Hematopoietic multipotent progenitor cell treated with erythropoietin and hydrocortisone succinate and interleukin-3 and kit ligand, for 15 days (in vitro differentiated cells): ENCODE data around the gene ACTN4.

Experiments
- DNase-seq: peaks from one replicate; pipeline ENCODE4 v3.0.0-alpha.2; 2015; ENCODE audit warnings: low spot score

The ACTN4 gene

GRCh38 chr19:38678217-38678890, 30.9 kb downstream of the ACTN4 start:
- no peak for DNase-seq

GRCh38 chr19:38678891-38679494, 31.5 kb downstream of the ACTN4 start:
- no peak for DNase-seq

DNA sequence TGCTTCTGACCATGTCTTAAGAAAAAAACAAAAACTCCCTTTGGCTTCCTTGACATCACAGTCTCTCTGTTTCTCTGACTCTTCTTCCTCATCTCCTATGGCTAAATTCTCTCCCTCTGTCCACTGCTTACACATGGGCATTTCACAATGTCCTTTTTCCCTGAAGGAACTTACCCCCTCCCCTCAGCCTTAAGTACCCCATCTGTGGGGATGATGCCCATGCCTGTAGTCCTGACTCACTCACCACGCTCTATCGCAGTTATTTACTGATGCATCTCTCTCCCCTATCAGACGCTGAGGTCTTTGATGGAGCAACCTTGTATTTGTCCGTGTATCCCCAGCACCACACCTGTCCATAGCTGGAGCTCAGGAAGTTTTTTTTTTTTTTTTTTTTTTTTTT, 32.4 kb downstream of the ACTN4 start:
- no peak for DNase-seq

DNA sequence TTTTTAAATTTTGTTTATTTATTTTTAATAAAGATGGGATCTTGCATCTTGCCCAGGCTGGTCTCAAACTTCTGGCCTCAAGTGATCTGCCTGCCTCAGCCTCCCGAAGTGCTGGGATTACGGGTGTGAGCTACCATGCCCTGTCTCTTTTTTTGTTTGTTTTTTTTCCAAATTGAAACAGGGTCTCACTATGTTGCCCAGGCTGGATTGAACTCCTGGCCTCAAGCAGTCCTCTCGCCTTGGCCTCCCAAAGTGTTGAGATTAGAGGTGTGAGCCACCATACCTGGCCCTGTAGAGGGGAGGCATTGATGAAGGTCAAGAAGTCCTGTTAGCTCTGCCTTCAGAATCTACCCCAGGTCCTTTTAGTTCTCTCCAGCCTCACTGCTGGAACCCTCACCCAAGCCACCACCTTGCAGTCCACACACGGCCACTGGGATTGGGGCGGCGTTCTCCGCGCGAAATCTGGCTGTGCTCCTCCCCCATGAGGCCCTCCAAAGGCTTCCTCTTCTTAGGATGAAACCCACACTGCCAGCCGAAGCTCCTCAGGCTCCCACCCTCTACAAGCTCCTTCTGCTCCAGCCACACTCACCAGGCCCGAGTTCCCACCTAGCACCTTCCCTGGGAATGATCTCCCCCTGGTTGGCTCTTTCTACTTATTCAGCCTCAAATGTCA, 34.9 kb downstream of the ACTN4 start:
- no peak for DNase-seq

DNA sequence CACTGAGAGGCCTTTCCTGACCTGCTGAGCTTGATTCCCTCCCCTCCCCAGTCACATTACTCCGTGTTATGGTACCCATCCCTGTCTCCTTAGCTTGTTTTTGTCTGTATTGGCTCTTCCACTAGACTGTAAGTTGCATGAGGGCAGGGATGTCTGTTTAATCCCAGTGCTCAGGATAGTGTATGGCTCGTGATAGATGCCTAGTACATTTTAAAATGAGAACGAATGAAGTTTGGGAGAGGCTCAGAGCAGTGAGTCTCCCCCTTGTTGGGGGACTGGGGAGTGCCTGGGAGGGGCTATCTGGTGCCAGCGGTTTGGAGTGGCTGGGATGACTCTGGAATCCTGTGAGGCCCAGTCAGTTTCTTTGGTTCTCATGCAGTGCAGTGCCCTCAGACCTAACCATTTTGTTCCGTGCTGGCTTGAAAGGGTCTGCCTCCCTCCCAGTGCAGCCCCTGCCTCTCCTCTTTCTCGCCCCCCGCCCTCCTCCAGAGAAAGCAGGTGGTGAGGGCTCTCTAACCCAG, 35.5 kb downstream of the ACTN4 start:
- no peak for DNase-seq

DNA sequence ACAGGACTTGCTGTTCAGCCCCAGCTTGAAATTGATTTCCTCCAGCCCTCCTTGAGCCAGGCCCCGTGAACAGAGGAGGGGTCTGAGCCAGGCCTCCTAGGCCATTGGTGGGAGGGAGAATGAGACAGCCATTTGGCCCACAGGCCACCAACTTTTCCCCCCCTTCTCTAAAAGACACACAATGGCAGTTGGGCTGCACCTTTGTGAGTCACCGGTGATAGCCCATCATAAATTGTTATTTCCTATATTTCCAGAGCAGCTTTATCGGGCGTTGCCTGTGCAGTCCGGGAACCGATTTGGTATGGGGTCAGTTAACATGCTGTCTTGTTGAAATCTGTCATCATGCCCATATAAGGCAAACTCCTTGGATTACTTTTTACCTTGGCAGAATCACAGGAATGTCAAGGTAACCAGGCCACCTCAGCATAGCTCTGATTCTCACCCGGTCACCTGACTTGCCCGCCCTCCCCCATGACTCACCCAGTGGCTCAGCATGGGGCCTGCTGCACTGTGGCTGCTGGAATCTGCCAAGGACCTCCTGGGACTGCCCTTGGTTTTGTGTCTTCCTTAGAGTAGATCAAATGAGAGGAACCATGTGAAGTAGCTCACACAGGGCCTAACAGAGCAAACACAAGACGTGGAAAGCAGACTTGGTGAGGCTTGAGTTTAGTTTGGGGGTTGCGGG, 36.1 kb downstream of the ACTN4 start:
- DNase-seq = peak; percentile 73

GRCh38 chr19:38684078-38684861, 36.8 kb downstream of the ACTN4 start:
- peak; percentile 43 for DNase-seq

DNA sequence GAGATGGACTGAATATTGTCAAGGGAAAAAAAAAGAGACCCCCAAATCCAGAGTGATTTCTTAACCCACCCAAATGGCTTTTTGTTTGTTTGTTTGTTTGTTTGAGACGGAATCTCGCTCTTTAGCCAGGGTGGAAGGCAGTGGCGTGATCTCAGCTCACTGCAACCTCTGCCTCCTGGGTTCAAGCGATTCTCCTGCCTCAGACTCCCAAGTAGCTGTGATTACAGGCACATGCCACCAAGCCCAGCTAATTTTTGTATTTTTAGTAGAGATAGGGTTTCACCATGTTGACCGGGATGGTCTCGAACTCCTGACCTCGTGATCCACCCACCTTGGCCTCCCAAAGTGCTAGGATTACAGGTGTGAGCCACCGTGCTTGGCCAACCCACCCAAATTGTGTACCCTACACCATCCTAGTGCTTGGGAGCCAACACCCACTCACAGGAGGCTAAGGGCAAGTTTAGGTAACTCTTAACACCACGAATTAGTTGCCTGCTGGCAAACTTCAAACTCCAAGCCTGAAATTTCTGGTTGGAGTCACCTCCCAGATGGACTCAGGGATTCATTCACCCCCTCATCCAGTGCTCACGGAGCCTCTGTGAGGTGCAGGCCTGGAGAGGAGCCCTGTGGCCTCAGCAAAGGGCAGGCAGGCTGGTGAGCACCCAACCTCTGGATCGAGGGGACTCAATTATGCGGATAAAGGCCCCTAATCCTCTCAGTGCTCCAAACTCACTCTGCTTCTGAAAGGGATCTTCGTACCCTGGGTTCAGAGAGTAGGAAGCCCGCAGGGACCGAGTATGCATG, 37.6 kb downstream of the ACTN4 start:
- DNase-seq = no peak

- peak; percentile 34 for DNase-seq
Observed at GRCh38 chr19:38685666-38686529, 38.4 kb downstream of the ACTN4 start.

DNA sequence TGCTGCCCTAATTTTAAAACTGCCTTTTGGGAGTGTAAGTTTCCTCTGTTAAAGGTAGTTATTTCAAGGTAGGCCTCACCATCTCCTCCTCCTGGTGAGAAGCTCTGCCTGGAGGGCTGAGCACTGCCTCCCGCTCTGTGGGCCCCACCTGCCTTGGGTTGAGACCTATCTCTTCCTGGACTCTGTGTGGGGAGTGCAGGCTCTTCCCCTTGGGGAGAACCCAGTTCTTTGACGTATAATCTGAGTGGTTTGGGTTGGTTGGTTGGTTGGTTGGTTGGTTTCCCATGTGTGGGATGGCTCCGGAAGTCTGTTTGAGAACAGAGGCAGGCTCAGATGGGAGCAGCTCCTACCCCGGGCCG, 39.1 kb downstream of the ACTN4 start:
- DNase-seq = no peak

GRCh38 chr19:38687837-38688378, 40.5 kb downstream of the ACTN4 start:
- no peak for DNase-seq

- DNase-seq = no peak
Observed at GRCh38 chr19:38690146-38690545, 42.7 kb downstream of the ACTN4 start.

DNA sequence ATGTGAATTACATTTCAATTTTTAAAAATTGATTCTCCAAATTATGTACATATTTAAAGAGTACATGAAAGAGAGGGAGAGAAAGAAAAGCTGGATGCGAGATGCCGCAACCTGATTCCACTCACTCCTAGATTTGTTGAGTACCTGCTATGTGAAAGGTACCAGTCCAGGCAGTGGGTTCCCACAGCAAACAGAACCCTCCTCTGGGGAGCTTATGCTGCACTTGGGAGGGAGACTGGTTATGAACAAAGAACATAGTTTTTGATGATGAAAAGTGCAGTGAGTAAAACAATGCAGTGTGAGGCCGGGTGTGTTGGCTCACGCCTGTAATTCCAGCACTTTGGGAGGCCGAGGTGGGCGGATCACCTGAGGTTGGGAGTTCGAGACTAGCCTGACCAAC, 43.4 kb downstream of the ACTN4 start:
- DNase-seq = no peak

DNA sequence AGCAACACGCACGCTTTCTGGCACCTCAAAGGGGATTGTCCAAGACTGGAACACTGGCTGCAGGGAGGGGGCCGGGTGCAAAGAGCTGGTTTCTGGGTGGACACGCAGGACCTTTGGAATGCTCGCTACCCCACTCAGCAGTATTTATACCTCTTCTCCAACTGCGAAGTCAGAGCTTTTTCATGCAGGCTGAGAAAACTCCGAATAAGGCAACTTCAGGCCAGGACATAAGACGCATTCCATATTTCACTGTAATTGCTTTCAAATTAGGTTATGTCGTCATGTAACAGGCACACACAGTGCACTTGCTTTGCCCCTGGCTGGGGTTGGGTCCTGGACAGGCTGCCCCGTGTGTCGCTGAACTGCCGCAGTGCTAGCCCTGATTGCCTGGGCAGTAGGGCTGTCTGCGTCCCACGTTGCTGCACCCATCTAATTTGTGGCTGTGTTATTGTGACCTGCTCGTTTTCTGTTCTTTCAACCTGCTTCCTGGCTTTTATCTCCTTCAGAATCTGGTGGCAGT, 44.5 kb downstream of the ACTN4 start:
- DNase-seq = no peak

DNA sequence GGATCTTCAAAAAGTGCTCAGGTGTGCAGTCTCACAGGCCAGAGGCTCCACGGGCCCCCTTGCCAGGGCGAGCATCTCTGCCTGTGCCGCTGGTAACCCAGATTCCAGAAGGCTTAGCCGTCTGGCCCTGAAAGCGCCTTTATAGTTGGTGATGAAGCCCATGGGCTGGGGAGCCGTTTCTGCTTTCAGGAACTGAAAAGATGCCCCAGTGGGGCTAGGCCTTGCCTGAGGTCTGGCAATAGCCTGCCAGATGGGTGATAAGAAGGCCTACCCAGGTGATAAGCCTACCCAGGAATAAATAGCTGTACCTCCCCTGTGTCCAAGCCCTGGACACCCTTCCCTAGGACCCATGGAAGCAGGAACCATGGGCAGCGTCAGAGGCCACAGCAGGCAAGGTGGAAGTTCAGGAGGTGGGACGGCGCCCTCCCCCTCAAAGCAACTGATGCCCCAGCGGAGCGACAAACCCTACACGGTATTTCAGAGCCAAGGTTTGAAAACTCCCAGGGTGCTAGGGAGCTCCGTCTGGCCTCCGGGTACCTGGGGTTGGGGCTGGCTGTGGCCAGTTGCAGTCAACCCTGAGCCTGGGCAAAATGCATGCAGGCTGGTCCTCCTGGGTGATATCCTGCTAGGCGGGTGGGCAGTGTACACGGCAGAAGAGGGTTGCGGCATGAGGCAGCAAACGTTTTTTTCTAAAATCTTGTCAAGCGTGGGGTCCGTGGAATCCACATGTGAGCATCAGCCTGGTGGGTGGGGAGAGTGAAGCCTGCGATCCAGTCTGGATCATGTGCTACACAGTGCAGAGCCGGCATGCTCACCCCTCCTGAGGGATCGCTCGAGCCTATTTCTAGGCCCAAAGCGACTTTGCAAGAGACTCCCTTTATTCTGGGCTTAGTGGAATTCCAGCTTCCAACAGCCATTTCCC, 45.3 kb downstream of the ACTN4 start:
- DNase-seq = no peak

DNA sequence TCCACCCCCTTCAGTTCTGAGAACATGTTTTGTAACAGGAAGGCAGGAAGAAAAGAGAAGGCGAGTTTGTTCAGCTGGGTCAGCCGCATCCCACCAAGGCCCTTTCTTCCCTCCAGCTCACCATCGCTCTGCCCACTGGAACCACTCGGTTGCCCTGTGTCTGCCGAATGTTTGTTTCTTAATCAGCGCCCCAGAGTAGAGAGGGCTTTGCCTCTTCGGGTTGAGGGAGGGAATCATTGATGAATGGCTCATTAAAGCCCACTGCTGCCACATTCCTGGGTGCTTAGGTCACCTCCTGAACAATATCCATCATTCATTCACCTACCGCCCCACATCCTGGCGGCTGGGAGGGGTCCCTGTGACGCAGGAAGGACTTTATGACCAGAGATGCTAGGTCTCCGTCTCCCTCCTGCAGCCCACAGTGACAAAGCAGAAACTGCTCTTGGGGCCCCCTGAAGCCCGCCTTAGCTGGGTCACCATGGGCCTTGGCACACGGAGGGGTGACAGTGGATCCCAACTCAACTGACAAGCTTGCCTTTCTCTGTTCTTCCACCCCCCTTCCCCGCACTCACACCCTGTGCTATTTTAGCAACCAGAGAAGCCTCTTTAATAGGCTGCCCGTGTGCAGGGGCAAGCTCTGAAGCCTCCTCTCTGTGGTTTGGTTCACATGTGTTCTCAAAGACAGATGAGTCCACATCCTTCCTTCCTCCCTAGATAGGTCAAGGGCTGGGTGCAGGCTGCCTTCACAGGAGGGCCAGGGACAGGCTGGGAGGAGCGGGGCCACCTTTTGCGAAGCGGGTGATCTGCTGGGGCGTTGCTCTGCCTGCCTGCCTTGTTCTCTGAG, 46.2 kb downstream of the ACTN4 start:
- DNase-seq = no peak

DNA sequence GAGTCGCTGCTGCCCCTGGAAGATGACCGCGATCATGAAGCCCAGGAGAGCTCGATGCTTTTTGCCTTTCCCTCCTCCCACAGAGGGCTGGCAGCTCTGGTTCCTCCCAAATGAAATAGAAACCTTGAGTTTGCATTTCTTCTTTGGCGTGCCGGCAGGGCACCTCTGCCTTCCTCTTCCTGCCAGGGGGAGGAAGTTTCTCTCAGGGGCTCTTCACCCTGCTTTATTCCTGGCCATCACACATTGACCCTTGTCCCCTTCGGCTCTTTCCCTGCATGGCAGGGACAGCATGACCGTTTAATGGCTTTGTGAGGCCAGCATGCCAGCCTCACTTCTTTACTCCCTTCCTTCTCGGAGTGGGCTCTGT, 47.9 kb downstream of the ACTN4 start:
- DNase-seq = no peak
